GM12878 (cell line): ENCODE measurements around the gene DDIT3. TPM values are rescaled to one million over a fixed set of nuclear protein-coding genes. Genes with fewer than 3 reads are reported as not detected.

Experiments used
- ATAC-seq: fragments of 200-7000 bp; cut with Tn5 transposase; 3 replicates; pipeline ENCODE4 v1.9.1; 2020; ENCODE audit warnings: mild to moderate bottlenecking, moderate library complexity
- BruUV-seq: library from RNA; stranded (reverse); fragments of 400-500 nt; replicated peaks from 2 replicates; lab custom pipeline; 2021; lab: Mats Ljungman, UMichigan
- CTCF ChIA-PET: fragments of 300-600 bp; sonication (Branson Sonifier 250); formaldehyde crosslinking; extraction: SDS; loops from one replicate; lab custom pipeline; 2021; ENCODE audit warnings: inconsistent platforms; lab: Yijun Ruan, JAX
- POLR2A ChIA-PET: fragments of 350-600 bp; formaldehyde crosslinking; extraction: SDS; loops from one replicate; lab custom pipeline; 2021; ENCODE audit warnings: inconsistent platforms; lab: Charles Lee
- RAD21 ChIA-PET: fragments of 300-600 bp; sonication (Branson Sonifier 250); formaldehyde crosslinking; loops from one replicate; lab custom pipeline; 2023; ENCODE audit warnings: antibody characterized with exemption; ENCODE audit not compliant: unreplicated experiment; lab: Charles Lee
- SMC1A ChIA-PET: fragments of 300-600 bp; sonication (Branson Sonifier 250); formaldehyde crosslinking; loops from one replicate; lab custom pipeline; 2023; ENCODE audit not compliant: unreplicated experiment, uncharacterized antibody; lab: Charles Lee
- DNase-seq: peaks from one replicate; pipeline ENCODE4 v3.0.0-alpha.2; 2011; ENCODE audit warnings: low read depth, low spot score
- FAIRE-seq: peaks from 3 replicates; lab custom pipeline; 2011; peaks lifted over from hg19 to GRCh38; lab: Jason Lieb, UNC
- H2AFZ ChIP-seq: 2 replicates; pipeline ENCODE4 v1.6.0; 2011; ENCODE audit warnings: low read depth, low read length, control low read depth; ENCODE audit not compliant: control insufficient read depth
- H3K27ac ChIP-seq: 2 replicates; pipeline ENCODE4 v1.5.1; 2011; ENCODE audit warnings: control low read depth; ENCODE audit not compliant: control insufficient read depth, insufficient read depth
- H3K27me3 ChIP-seq, 2 experiments: replicated peaks in 1 of 2; 2 replicates each; pipeline versions ENCODE4 v1.6.0 to v1.6.1; 2011; ENCODE audit warnings: low read length in 1 of 2; ENCODE audit not compliant: control insufficient read depth in 2 of 2, insufficient read depth in 2 of 2
- H3K36me3 ChIP-seq, 2 experiments: 2 replicates each; pipeline ENCODE4 v1.5.1; 2011; ENCODE audit warnings: low read length in 1 of 2; ENCODE audit not compliant: control insufficient read depth in 2 of 2, insufficient read depth in 2 of 2
- H3K4me1 ChIP-seq: 2 replicates; pipeline ENCODE4 v1.6.1; 2011; ENCODE audit warnings: mild to moderate bottlenecking, low read length, moderate library complexity, mixed read lengths; ENCODE audit not compliant: control insufficient read depth, insufficient read depth
- H3K4me2 ChIP-seq: 2 replicates; pipeline ENCODE4 v1.6.0; 2011; ENCODE audit warnings: control low read depth; ENCODE audit not compliant: control insufficient read depth, insufficient read depth
- H3K4me3 ChIP-seq: fragments of 200-600 bp; sonication (generic); 2 replicates; pipeline ENCODE4 v1.5.1; 2016
- H3K79me2 ChIP-seq: 2 replicates; pipeline ENCODE4 v1.6.0; 2011; ENCODE audit warnings: low read length; ENCODE audit not compliant: control insufficient read depth, insufficient read depth
- H3K9ac ChIP-seq: 2 replicates; pipeline ENCODE4 v1.8.0; 2011; ENCODE audit warnings: low read length, control low read depth, mixed read lengths; ENCODE audit not compliant: control insufficient read depth, insufficient read depth
- H3K9me3 ChIP-seq: replicated peaks from 3 replicates; pipeline ENCODE4 v1.5.1; 2011; ENCODE audit warnings: mild to moderate bottlenecking, low read length; ENCODE audit not compliant: control insufficient read depth, insufficient read depth
- H4K20me1 ChIP-seq: 2 replicates; pipeline ENCODE4 v1.6.0; 2011; ENCODE audit not compliant: control insufficient read depth, insufficient read depth
- CHD2 ChIP-seq: IDR thresholded peaks from 2 replicates; pipeline ENCODE4 v1.6.1; 2011; ENCODE audit warnings: low read depth, low read length, improper control_type of control experiment, borderline replicate concordance
- DPF2 ChIP-seq: fragments of 450-650 bp; IDR thresholded peaks from 2 replicates; pipeline ENCODE4 v1.6.1; 2017; ENCODE audit warnings: mild to moderate bottlenecking
- JUNB ChIP-seq: IDR thresholded peaks from 2 replicates; pipeline ENCODE4 v1.6.1; 2016; ENCODE audit warnings: antibody characterized with exemption, mild to moderate bottlenecking
- JUND ChIP-seq: IDR thresholded peaks from 2 replicates; pipeline ENCODE4 v1.6.1; 2012; ENCODE audit warnings: low read depth, mild to moderate bottlenecking, low read length, improper control_type of control experiment, moderate library complexity
- KLF5 ChIP-seq: fragments of 450-650 bp; IDR thresholded peaks from 2 replicates; pipeline ENCODE4 v1.6.1; 2014; ENCODE audit warnings: mild to moderate bottlenecking; ENCODE audit not compliant: partially characterized antibody
- MAX ChIP-seq: IDR thresholded peaks from 2 replicates; pipeline ENCODE4 v1.6.1; 2012; ENCODE audit warnings: low read depth, low read length, improper control_type of control experiment
- MXI1 ChIP-seq: fragments of 150-350 bp; IDR thresholded peaks from 2 replicates; pipeline ENCODE4 v1.6.1; 2011; ENCODE audit warnings: low read depth, mild to moderate bottlenecking, inconsistent platforms, low read length, improper control_type of control experiment
- NR2C1 ChIP-seq: fragments of 450-650 bp; IDR thresholded peaks from 2 replicates; pipeline ENCODE4 v1.6.1; 2017; ENCODE audit warnings: antibody characterized with exemption, mild to moderate bottlenecking, moderate library complexity
- PAX5 ChIP-seq: IDR thresholded peaks from 2 replicates; pipeline ENCODE4 v1.6.1; 2011; ENCODE audit warnings: low read depth, low read length, borderline replicate concordance
- PBX3 ChIP-seq: IDR thresholded peaks from 2 replicates; pipeline ENCODE4 v1.6.1; 2011; ENCODE audit warnings: mild to moderate bottlenecking, low read depth, low read length, moderate library complexity; ENCODE audit not compliant: insufficient replicate concordance
- POLR2AphosphoS2 ChIP-seq: IDR thresholded peaks from 2 replicates; pipeline ENCODE4 v1.6.1; 2011; ENCODE audit warnings: low read depth, mild to moderate bottlenecking, low read length, improper control_type of control experiment, moderate library complexity
- POLR2AphosphoS5 ChIP-seq: IDR thresholded peaks from 2 replicates; pipeline ENCODE4 v1.6.1; 2011; ENCODE audit warnings: mild to moderate bottlenecking, low read length, inconsistent platforms
- RB1 ChIP-seq: fragments of 450-650 bp; formaldehyde crosslinking; IDR thresholded peaks from 2 replicates; pipeline ENCODE4 v1.6.1; 2017; ENCODE audit warnings: mild to moderate bottlenecking, borderline replicate concordance
- RCOR1 ChIP-seq: conservative IDR thresholded peaks from 2 replicates; pipeline ENCODE4 v1.6.1; 2012; ENCODE audit warnings: low read depth, low read length, improper control_type of control experiment
- RELA ChIP-seq: fragments of 450-650 bp; IDR thresholded peaks from 2 replicates; pipeline ENCODE4 v1.8.0; 2014; ENCODE audit warnings: borderline replicate concordance; ENCODE audit not compliant: partially characterized antibody
- SMAD5 ChIP-seq: IDR thresholded peaks from 2 replicates; pipeline ENCODE4 v1.6.1; 2016; ENCODE audit warnings: antibody characterized with exemption, low read depth
- SMC3 ChIP-seq: IDR thresholded peaks from 2 replicates; pipeline ENCODE4 v1.6.1; 2011; ENCODE audit warnings: low read length, improper control_type of control experiment, borderline replicate concordance
- SP1 ChIP-seq: IDR thresholded peaks from one replicate; pipeline ENCODE4 v1.6.1; 2011; ENCODE audit warnings: low read depth, low read length
- SREBF1 ChIP-seq: IDR thresholded peaks from 2 replicates; pipeline ENCODE4 v1.6.1; 2012; ENCODE audit warnings: mild to moderate bottlenecking, low read length
- STAT3 ChIP-seq: IDR thresholded peaks from 2 replicates; pipeline ENCODE4 v1.6.1; 2011; ENCODE audit warnings: low read depth, low read length, improper control_type of control experiment
- TAF1 ChIP-seq: IDR thresholded peaks from 2 replicates; pipeline ENCODE4 v1.6.1; 2011; ENCODE audit warnings: mild to moderate bottlenecking, low read depth, low read length, borderline replicate concordance
- ZNF217 ChIP-seq: fragments of 450-650 bp; IDR thresholded peaks from 2 replicates; pipeline ENCODE4 v1.6.1; 2017; ENCODE audit warnings: antibody characterized with exemption, mild to moderate bottlenecking
- ZZZ3 ChIP-seq: IDR thresholded peaks from 2 replicates; pipeline ENCODE4 v1.6.1; 2011; ENCODE audit warnings: low read depth; ENCODE audit not compliant: control insufficient read depth, insufficient read length
- WGBS: methylation state at CpG from one replicate; pipeline ENCODE4 v1.1.6; 2016; ENCODE audit warnings: low lambda C conversion rate; ENCODE audit not compliant: insufficient replicate concordance, insufficient coverage; ENCODE audit errors: missing lambda C conversion rate; 5-methylcytosine and 5-hydroxymethylcytosine counted together
- in situ Hi-C: fragments of 300-500 bp; cut with MboI; formaldehyde crosslinking; loops from 9 replicates; pipeline ENCODE4 v1.14.3; 2018; ENCODE audit warnings: mixed read lengths
- intact Hi-C: fragments of 100-400 bp; cut with micrococcal nuclease; formaldehyde crosslinking; loops from one replicate; pipeline ENCODE4 v1.14.2; 2022; ENCODE audit not compliant: unreplicated experiment
- polyA plus RNA-seq, 11 experiments: library from polyadenylated mRNA; depleted of rRNA in 4 of 11; unstranded in 6 of 11; stranded (reverse) in 5 of 11; fragments of >200 nt; fragmentation: Nextera tagmentation in 4 of 11; fragmentation: Illumina TruSeq in 1 of 11; extraction: Ambion mirVana in 4 of 11; extraction: Trizol in 1 of 11; gene quantifications; 1 replicate in 1 of 11; 2 replicates in 10 of 11; pipeline versions ENCODE4 v1.2.1 to v1.2.3, GENCODE V29; 2011 to 2016; ENCODE audit warnings: inconsistent platforms in 2 of 11, missing spikeins in 2 of 11, low read depth in 1 of 11
- total RNA-seq, 4 experiments: library from RNA; depleted of rRNA in 3 of 4; stranded (reverse); fragments of >200 nt in 3 of 4; fragmentation: Illumina TruSeq in 1 of 4; extraction: Trizol in 1 of 4; gene quantifications; 2 replicates each; pipeline versions ENCODE4 v1.2.1 to v1.2.3, GENCODE V29; 2013 to 2021

DDIT3 gene
- total and polyA plus RNA-seq, 10 of the 15 experiments (the other 5 are each of a cell fraction or from before 2014, with no cell fraction given): 9.2 to 28.9 (median 15.5) TPM

GRCh38 chr12:57546438-57547287, 26.3 kb upstream of the DDIT3 start, which contains the start of gene DCTN2:
DCTN2 (minus strand) TSS chr12:57547192; CDS start chr12:57547063, 129 bp downstream.
- RAD21 ChIA-PET: interaction anchor here (0.8 to 1.8 kb wide), 6 partner anchors 9 to 88 kb away, joined by 3 to 11 read pairs (median 4); partner anchors contain the start of gene ARHGAP9
- TF ChIP-seq KLF5 (no peak), STAT3 (no peak), ZZZ3 (no peak), POLR2AphosphoS2 (no peak), POLR2AphosphoS5 (peak; percentile 68), MXI1 (peak; percentile 22; the same call in 1 of the 2 replicates), MAX (no peak), SREBF1 (no peak), TAF1 (0 out of 2 replicates have a peak, but pooled peaks have one; percentile 40), JUND (no peak), RB1 (no peak), CHD2 (peak; percentile 99), SMC3 (no peak), SMAD5 (no peak), PBX3 (no peak), ZNF217 (no peak), RELA (peak; percentile 38), PAX5 (no peak), DPF2 (no peak), JUNB (0 out of 2 replicates have a peak, but pooled peaks have one; percentile 17), SP1 (peak; percentile 36), NR2C1 (no peak), RCOR1 (peak; percentile 98)

More at GRCh38 chr12:57546438-57547287, 26.3 kb upstream of the DDIT3 start, which contains the start of gene DCTN2:
- CTCF ChIA-PET: interaction anchor here (0.6 to 1.8 kb wide), 12 partner anchors 15 to 226 kb away, joined by 3 to 8 read pairs (median 4); partner anchors contain the start of gene DDIT3
- H3K4me3 ChIP-seq: peak within 1 kb of the TSS; percentile 87
- in situ Hi-C loops (no loop called here), intact Hi-C loops (loop anchor here (2.0 kb wide), 1 partner anchor 24 kb away; the partner anchor contains the start of gene MBD6)
- peak; percentile 94 for FAIRE-seq
- peak within 1 kb of the TSS; percentile 67 for H3K27ac ChIP-seq
- BruUV-seq: no TSS peak
- peak; percentile 97 for ATAC-seq
- peak within 1 kb of the TSS; percentile 98 for H3K4me2 ChIP-seq
- DNase-seq: peak; percentile 92
- SMC1A ChIA-PET: interaction anchor here (0.7 to 1.9 kb wide), 5 partner anchors 8 to 317 kb away, joined by 3 to 6 read pairs (median 5); partner anchors contain the start of genes GLI1 and SHMT2
- peaks cover 19% of the 10 kb centered on the region for H3K79me2 ChIP-seq
- H3K9ac ChIP-seq: peak within 1 kb of the TSS; percentile 89
- H3K27me3 ChIP-seq: no peaks in the 10 kb centered on the region; a peak in 2 of 4 replicates
- no peaks in the 10 kb centered on the region for H4K20me1 ChIP-seq
- WGBS: under 1% methylated on average over 50 of the region's 56 CpGs
- H3K9me3 ChIP-seq: no peaks in the 10 kb centered on the region
- POLR2A ChIA-PET: interaction anchor here (0.5 to 2.1 kb wide), 6 partner anchors 11 to 1543 kb away, joined by 3 to 11 read pairs (median 4); partner anchors contain the start of gene MBD6
- no peaks in the 10 kb centered on the region for H3K36me3 ChIP-seq
- peaks cover 9% of the 10 kb centered on the region; the same call in 1 of the 2 replicates for H3K4me1 ChIP-seq
- H2AFZ ChIP-seq: peak within 1 kb of the TSS; percentile 67
